Neural progenitor cell (in vitro differentiated cells): Measurements from ENCODE around the gene MSMO1.

ENCODE experiments used
- CTCF ChIP-seq: fragments of 200-600 bp; sonication (generic); IDR thresholded peaks from 2 replicates; pipeline ENCODE4 v1.5.1; 2017; ENCODE audit warnings: antibody characterized with exemption, mild to moderate bottlenecking
- EZH2 ChIP-seq: fragments of 200-600 bp; sonication (generic); IDR thresholded peaks from 2 replicates; pipeline ENCODE4 v1.6.1; 2017; ENCODE audit warnings: antibody characterized with exemption, mild to moderate bottlenecking, moderate library complexity

DNA sequence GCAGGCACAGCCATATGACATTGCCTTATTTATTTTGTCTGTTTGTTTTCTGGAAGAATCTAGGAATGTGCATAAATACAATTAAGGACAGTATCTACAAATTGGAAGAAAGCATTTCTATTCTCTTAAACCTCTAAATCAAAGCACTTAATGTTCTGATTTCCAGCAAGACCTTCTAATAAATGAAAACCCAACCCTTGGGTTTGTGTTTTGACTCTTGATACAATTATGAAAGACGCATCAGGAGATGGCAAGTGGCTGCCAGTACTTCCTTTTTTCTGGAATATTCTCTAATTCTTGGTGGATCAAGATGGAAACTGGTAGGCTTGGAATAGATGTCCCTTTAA lies 50.9 kb downstream of the MSMO1 start:
- TF ChIP-seq CTCF (no peak), EZH2 (no peak)
